Measurements from ENCODE around the gene ADAMTS6. TPM values are rescaled to one million over a fixed set of nuclear protein-coding genes. Genes with fewer than 3 reads are reported as not detected.
"Not testable (repeated sequence)": the region's sequence is repeated elsewhere in the genome, so short reads cannot be mapped to it uniquely, and the experiment has no call there.

Gene ADAMTS6
- total RNA-seq, 4 donors from 2014 or later, result 4.9 to 40.0 (median 7.3) TPM

GRCh38 chr5:65383859-65384258, 97.9 kb downstream of the ADAMTS6 start:
- H3K27me3 ChIP-seq, result no peaks in the 10 kb centered on the region
- H3K36me3 ChIP-seq, result no peaks in the 10 kb centered on the region
- H3K27ac ChIP-seq, result no peak overlapping the region
- no peak for DNase-seq
- no peak for TF ChIP-seq POLR2A (IDR thresholded peaks at IDR 0.05)
- no peak for TF ChIP-seq CTCF (IDR thresholded peaks at IDR 0.05)
- no peaks in the 10 kb centered on the region for H3K4me1 ChIP-seq
- intact Hi-C loops (cut with DNase I; ENCODE audit: low total_unique reads), result no loop called here
- no peak overlapping the region for H3K4me3 ChIP-seq
- H3K9me3 ChIP-seq, result no peaks in the 10 kb centered on the region

GRCh38 chr5:65382582-65382981, 99.1 kb downstream of the ADAMTS6 start:
- Histone ChIP-seq H3K27ac (no peak overlapping the region), H3K4me1 (no peaks in the 10 kb centered on the region), H3K4me3 (no peak overlapping the region), H3K9me3 (no peaks in the 10 kb centered on the region), H3K36me3 (no peaks in the 10 kb centered on the region), H3K27me3 (no peaks in the 10 kb centered on the region)
- no peak for DNase-seq
- intact Hi-C loops (cut with DNase I; ENCODE audit: low total_unique reads), result no loop called here
- TF ChIP-seq POLR2A (IDR thresholded peaks at IDR 0.05) (no peak), CTCF (IDR thresholded peaks at IDR 0.05) (no peak)

GRCh38 chr5:65370505-65370904, 111.2 kb downstream of the ADAMTS6 start:
- H3K9me3 ChIP-seq; H3K36me3 ChIP-seq; DNase-seq; intact Hi-C loops (cut with DNase I; ENCODE audit: low total_unique reads); H3K27ac ChIP-seq; H3K4me3 ChIP-seq; H3K4me1 ChIP-seq; H3K27me3 ChIP-seq: not testable (repeated sequence)

GRCh38 chr5:65366655-65367054, 115.1 kb downstream of the ADAMTS6 start:
- Histone ChIP-seq H3K4me1 (no peaks in the 10 kb centered on the region), H3K4me3 (no peak overlapping the region), H3K27me3 (no peaks in the 10 kb centered on the region), H3K9me3 (no peaks in the 10 kb centered on the region), H3K27ac (no peak overlapping the region), H3K36me3 (no peaks in the 10 kb centered on the region)
- intact Hi-C loops (cut with DNase I; ENCODE audit: low total_unique reads), result no loop called here
- no peak for DNase-seq
- no peak for TF ChIP-seq CTCF (IDR thresholded peaks at IDR 0.05)
- no peak for TF ChIP-seq POLR2A (IDR thresholded peaks at IDR 0.05)

GRCh38 chr5:65364907-65365306, 116.8 kb downstream of the ADAMTS6 start:
- Histone ChIP-seq H3K4me3 (no peak overlapping the region), H3K27ac (peak overlapping the region in 1 of 2 donors; percentile 44), H3K9me3 (no peaks in the 10 kb centered on the region), H3K36me3 (no peaks in the 10 kb centered on the region), H3K27me3 (no peaks in the 10 kb centered on the region), H3K4me1 (no peaks in the 10 kb centered on the region)
- TF ChIP-seq POLR2A (IDR thresholded peaks at IDR 0.05), result no peak
- TF ChIP-seq CTCF (IDR thresholded peaks at IDR 0.05), result no peak
- no peak for DNase-seq
- intact Hi-C loops (cut with DNase I; ENCODE audit: low total_unique reads), result no loop called here

GRCh38 chr5:65363499-65363898, 118.2 kb downstream of the ADAMTS6 start:
- Histone ChIP-seq H3K4me3 (no peak overlapping the region), H3K27me3 (no peaks in the 10 kb centered on the region), H3K4me1 (no peaks in the 10 kb centered on the region), H3K27ac (no peak overlapping the region), H3K36me3 (no peaks in the 10 kb centered on the region), H3K9me3 (no peaks in the 10 kb centered on the region)
- DNase-seq, result no peak
- TF ChIP-seq POLR2A (IDR thresholded peaks at IDR 0.05) (no peak), CTCF (IDR thresholded peaks at IDR 0.05) (no peak)
- intact Hi-C loops (cut with DNase I; ENCODE audit: low total_unique reads), result no loop called here

Data from uterus (tissue), 4 donors.